CD14-positive monocyte (primary cell): ENCODE results near the gene SLC6A5. TPM values are rescaled to one million over a fixed set of nuclear protein-coding genes. Genes with fewer than 3 reads are reported as not detected.
"Not testable (repeated sequence)": the region's sequence is repeated elsewhere in the genome, so short reads cannot be mapped to it uniquely, and the experiment has no call there.

ENCODE experiments used
- DNase-seq, 3 donors: peaks; one replicate each; pipeline ENCODE4 v3.0.0-alpha.2; 2011 to 2022
- H2AFZ ChIP-seq: 2 replicates; pipeline ENCODE4 v1.6.0; 2012; ENCODE audit warnings: mild to moderate bottlenecking, low read depth, low read length, inconsistent platforms; ENCODE audit not compliant: insufficient read depth, poor library complexity, severe bottlenecking
- H3K27ac ChIP-seq, 2 donors: 1 replicate in 1 of 2; 2 replicates in 1 of 2; pipeline ENCODE4 v1.5.1; 2012 to 2013; ENCODE audit warnings: low read length in 2 of 2, control low read depth in 1 of 2, inconsistent platforms in 1 of 2, low read depth in 1 of 2, mild to moderate bottlenecking in 1 of 2
- H3K27me3 ChIP-seq, 2 donors: one replicate each; pipeline versions ENCODE4 v1.6.0 to v1.6.1; 2011 to 2013; ENCODE audit warnings: low read length in 2 of 2; ENCODE audit not compliant: control insufficient read depth in 2 of 2, insufficient read depth in 2 of 2
- H3K36me3 ChIP-seq, 2 donors: replicated peaks in 1 of 2; 1 replicate in 1 of 2; 2 replicates in 1 of 2; pipeline versions ENCODE4 v1.5.1 to v1.6.1; 2012 to 2013; ENCODE audit warnings: low read length in 2 of 2, control low read depth in 1 of 2, inconsistent platforms in 1 of 2, mild to moderate bottlenecking in 1 of 2; ENCODE audit not compliant: insufficient read depth in 2 of 2, control insufficient read depth in 1 of 2
- H3K4me1 ChIP-seq, 2 donors: 1 replicate in 1 of 2; 2 replicates in 1 of 2; pipeline versions ENCODE4 v1.5.1 to v1.6.1; 2012 to 2013; ENCODE audit warnings: low read length in 2 of 2, control low read depth in 1 of 2, inconsistent platforms in 1 of 2, mild to moderate bottlenecking in 1 of 2, moderate library complexity in 1 of 2; ENCODE audit not compliant: insufficient read depth in 2 of 2, control insufficient read depth in 1 of 2
- H3K4me2 ChIP-seq: replicated peaks from 2 replicates; pipeline ENCODE3; 2012; ENCODE audit warnings: low read length, moderate library complexity, mild to moderate bottlenecking; ENCODE audit not compliant: poor library complexity, severe bottlenecking; ENCODE audit errors: extremely low read depth
- H3K4me3 ChIP-seq, 3 experiments: fragments of 200-600 bp in 1 of 3; sonication (generic) in 1 of 3; replicated peaks in 1 of 3; 1 replicate in 2 of 3; 2 replicates in 1 of 3; pipeline ENCODE4 v1.5.1; 2011 to 2013; ENCODE audit warnings: low read length in 3 of 3, mild to moderate bottlenecking in 3 of 3, control low read depth in 2 of 3, low read depth in 2 of 3, inconsistent platforms in 1 of 3, moderate library complexity in 1 of 3
- H3K79me2 ChIP-seq: 2 replicates; pipeline ENCODE4 v1.6.0; 2012; ENCODE audit warnings: mild to moderate bottlenecking, control low read depth, inconsistent platforms, low read length, moderate library complexity; ENCODE audit not compliant: insufficient read depth
- H3K9ac ChIP-seq: 2 replicates; pipeline ENCODE4 v1.6.0; 2017; ENCODE audit warnings: low read length, mild to moderate bottlenecking; ENCODE audit not compliant: insufficient read depth, poor library complexity, severe bottlenecking
- H3K9me3 ChIP-seq, 2 donors: replicated peaks in 1 of 2; 1 replicate in 1 of 2; 2 replicates in 1 of 2; pipeline versions ENCODE4 v1.5.1 to v1.6.1; 2012 to 2013; ENCODE audit warnings: low read length in 2 of 2, control low read depth in 1 of 2; ENCODE audit not compliant: control insufficient read depth in 1 of 2, insufficient read depth in 1 of 2
- H4K20me1 ChIP-seq: 2 replicates; pipeline ENCODE4 v1.6.0; 2012; ENCODE audit warnings: mild to moderate bottlenecking, low read length, control low read depth, moderate library complexity; ENCODE audit not compliant: insufficient read depth
- H3K27ac Mint-ChIP-seq, 7 donors: one replicate each; pipeline ENCODE4 v1.8.0; 2020; ENCODE audit warnings: mild to moderate bottlenecking in 7 of 7, mixed read lengths in 7 of 7, moderate library complexity in 6 of 7, inconsistent platforms in 2 of 7
- H3K27me3 Mint-ChIP-seq, 3 donors: one replicate each; pipeline ENCODE4 v1.8.0; 2021 to 2022; ENCODE audit warnings: low read depth in 3 of 3, mild to moderate bottlenecking in 3 of 3, mixed read lengths in 3 of 3, moderate library complexity in 3 of 3, inconsistent platforms in 1 of 3
- H3K36me3 Mint-ChIP-seq, 2 donors: one replicate each; pipeline ENCODE4 v1.8.0; 2020; ENCODE audit warnings: mixed read lengths in 2 of 2, inconsistent platforms in 1 of 2, mild to moderate bottlenecking in 1 of 2
- H3K4me1 Mint-ChIP-seq: one replicate; pipeline ENCODE4 v1.8.0; 2020; ENCODE audit warnings: mild to moderate bottlenecking, mixed read lengths
- H3K4me3 Mint-ChIP-seq, 2 donors: one replicate each; pipeline ENCODE4 v1.8.0; 2020; ENCODE audit warnings: mild to moderate bottlenecking in 2 of 2, mixed read lengths in 2 of 2, moderate library complexity in 1 of 2
- H3K9me3 Mint-ChIP-seq, 7 donors: one replicate each; pipeline ENCODE4 v1.8.0; 2020 to 2022; ENCODE audit warnings: mixed read lengths in 7 of 7, mild to moderate bottlenecking in 6 of 7, moderate library complexity in 6 of 7, inconsistent platforms in 2 of 7
- WGBS: methylation state at CpG from one replicate; pipeline ENCODE4 v1.1.5; 2013; ENCODE audit warnings: missing lambda C conversion rate; ENCODE audit not compliant: insufficient coverage; 5-methylcytosine and 5-hydroxymethylcytosine counted together
- intact Hi-C, 2 donors: fragments of 100-400 bp; cut with micrococcal nuclease; formaldehyde crosslinking; loops; one replicate each; pipeline versions ENCODE4 v1.15.0 to v1.15.1; 2023
- polyA plus RNA-seq, 3 donors: library from polyadenylated mRNA; depleted of rRNA in 1 of 3; unstranded in 2 of 3; stranded (reverse) in 1 of 3; fragments of 300-500 nt in 2 of 3; fragments of >200 nt in 1 of 3; fragmentation: Illumina TruSeq in 2 of 3; gene quantifications; 1 replicate in 2 of 3; 2 replicates in 1 of 3; pipeline ENCODE4 v1.2.3, GENCODE V29; 2012 to 2021
- TF ChIP-seq, protein P1 (sequence below): fragments of 200-600 bp; IDR thresholded peaks from one replicate; pipeline ENCODE4 v1.8.0; 2022; ENCODE audit warnings: antibody characterized with exemption, mild to moderate bottlenecking

Gene SLC6A5
- polyA plus RNA-seq, 3 donors: not detected

DNA sequence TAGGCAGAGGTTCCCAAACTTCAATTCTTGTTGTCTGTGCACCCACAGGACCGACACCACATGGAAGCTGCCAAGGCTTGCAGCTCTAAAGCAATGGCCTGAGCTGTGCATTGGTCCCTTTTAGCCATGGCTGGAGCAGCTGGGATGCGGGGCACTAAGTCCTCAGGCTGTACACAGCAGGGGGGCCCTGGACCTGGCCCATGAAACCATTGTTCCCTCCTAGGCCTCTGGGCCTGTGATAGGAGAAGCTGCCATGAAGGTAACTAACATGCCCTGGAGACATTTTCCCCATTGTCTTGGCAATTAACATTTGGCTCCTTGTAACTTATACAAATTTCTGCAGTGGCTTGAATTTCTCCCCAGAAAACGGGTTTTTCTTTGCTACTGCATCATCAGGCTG, 43.6 kb upstream of the SLC6A5 start:
- no peak overlapping the region for H3K4me2 ChIP-seq
- H4K20me1 ChIP-seq: no peaks in the 10 kb centered on the region
- no peaks in the 10 kb centered on the region for H3K36me3 ChIP-seq
- H3K4me3 Mint-ChIP-seq: no peak overlapping the region
- H3K9ac ChIP-seq: no peak overlapping the region
- H3K4me1 ChIP-seq: no peaks in the 10 kb centered on the region
- H3K27me3 Mint-ChIP-seq: peaks cover 3 to 6% (median 4%) of the 10 kb centered on the region in 3 donors
- no peaks in the 10 kb centered on the region for H3K79me2 ChIP-seq
- H3K27ac ChIP-seq: no peak overlapping the region
- TF ChIP-seq, protein P1, sequence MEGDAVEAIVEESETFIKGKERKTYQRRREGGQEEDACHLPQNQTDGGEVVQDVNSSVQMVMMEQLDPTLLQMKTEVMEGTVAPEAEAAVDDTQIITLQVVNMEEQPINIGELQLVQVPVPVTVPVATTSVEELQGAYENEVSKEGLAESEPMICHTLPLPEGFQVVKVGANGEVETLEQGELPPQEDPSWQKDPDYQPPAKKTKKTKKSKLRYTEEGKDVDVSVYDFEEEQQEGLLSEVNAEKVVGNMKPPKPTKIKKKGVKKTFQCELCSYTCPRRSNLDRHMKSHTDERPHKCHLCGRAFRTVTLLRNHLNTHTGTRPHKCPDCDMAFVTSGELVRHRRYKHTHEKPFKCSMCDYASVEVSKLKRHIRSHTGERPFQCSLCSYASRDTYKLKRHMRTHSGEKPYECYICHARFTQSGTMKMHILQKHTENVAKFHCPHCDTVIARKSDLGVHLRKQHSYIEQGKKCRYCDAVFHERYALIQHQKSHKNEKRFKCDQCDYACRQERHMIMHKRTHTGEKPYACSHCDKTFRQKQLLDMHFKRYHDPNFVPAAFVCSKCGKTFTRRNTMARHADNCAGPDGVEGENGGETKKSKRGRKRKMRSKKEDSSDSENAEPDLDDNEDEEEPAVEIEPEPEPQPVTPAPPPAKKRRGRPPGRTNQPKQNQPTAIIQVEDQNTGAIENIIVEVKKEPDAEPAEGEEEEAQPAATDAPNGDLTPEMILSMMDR: no peak
- no peaks in the 10 kb centered on the region for H3K4me1 Mint-ChIP-seq
- H3K36me3 Mint-ChIP-seq: no peaks in the 10 kb centered on the region
- no peak for DNase-seq
- 63% methylated on average over 2 of the region's 3 CpGs for WGBS
- H3K27me3 ChIP-seq: no peaks in the 10 kb centered on the region
- H2AFZ ChIP-seq: no peak overlapping the region
- peaks cover 0 to 6% of the 10 kb centered on the region in 2 donors for H3K9me3 ChIP-seq
- intact Hi-C loops: no loop called here
- H3K27ac Mint-ChIP-seq: no peak overlapping the region
- H3K4me3 ChIP-seq: no peak overlapping the region
- H3K9me3 Mint-ChIP-seq: peaks cover 3 to 25% (median 13%) of the 10 kb centered on the region in 7 donors

DNA sequence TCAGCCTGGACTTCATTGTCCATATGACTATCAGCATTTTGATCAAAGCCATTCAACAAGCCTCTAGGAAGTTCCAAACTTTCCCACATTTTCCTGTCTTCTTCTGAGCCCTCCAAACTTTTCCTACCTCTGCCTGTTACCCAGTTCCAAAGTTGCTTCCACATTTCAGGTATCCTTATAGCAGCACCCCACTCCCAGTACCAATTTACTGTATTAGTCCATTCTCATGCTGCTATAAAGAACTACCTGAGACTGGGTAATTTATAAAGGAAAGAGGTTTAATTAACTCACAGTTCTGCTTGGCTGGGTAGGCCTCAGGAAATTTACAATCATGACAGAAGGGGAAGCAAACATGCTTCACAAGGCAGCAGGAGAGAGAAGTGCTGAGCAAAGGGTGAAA, 43.0 kb upstream of the SLC6A5 start:
- H3K27ac Mint-ChIP-seq, H2AFZ ChIP-seq, H3K4me2 ChIP-seq, H3K9ac ChIP-seq, H3K4me1 Mint-ChIP-seq, H3K27me3 ChIP-seq, H4K20me1 ChIP-seq, H3K9me3 ChIP-seq, H3K36me3 ChIP-seq, H3K4me3 ChIP-seq, H3K27me3 Mint-ChIP-seq, intact Hi-C loops, H3K4me1 ChIP-seq, H3K79me2 ChIP-seq, H3K4me3 Mint-ChIP-seq, H3K36me3 Mint-ChIP-seq, DNase-seq, H3K27ac ChIP-seq: not testable (repeated sequence)
- peaks cover 3 to 22% (median 13%) of the 10 kb centered on the region in 7 donors for H3K9me3 Mint-ChIP-seq
